ENCODE measurements around the gene SH2D3A.

SH2D3A gene

GRCh38 chr19:6767357-6768235 is at the start of gene SH2D3A:
Gene SH2D3A (minus strand): TSS chr19:6767435. CDS start chr19:6763748, 3,687 bp downstream.
- TF ChIP-seq CTCF (IDR thresholded peaks at IDR 0.05; ENCODE audit: control insufficient read depth, insufficient read depth, low read depth, low read length, missing control alignments): no peak
- no peak within 1 kb of the TSS for H3K4me3 ChIP-seq (ENCODE audit: control insufficient read depth, low read depth, low read length)
- no peak for DNase-seq (ENCODE audit: low read depth)

GRCh38 chr19:6813659-6814058 is 46.4 kb upstream of the SH2D3A start:
- no peak for TF ChIP-seq CTCF (IDR thresholded peaks at IDR 0.05; ENCODE audit: control insufficient read depth, insufficient read depth, low read depth, low read length, missing control alignments)
- DNase-seq (ENCODE audit: low read depth): no peak
- H3K4me3 ChIP-seq (ENCODE audit: control insufficient read depth, low read depth, low read length): no peak overlapping the region

- no peak overlapping the region for H3K4me3 ChIP-seq (ENCODE audit: control insufficient read depth, low read depth, low read length)
- DNase-seq (ENCODE audit: low read depth): no peak
- TF ChIP-seq CTCF (IDR thresholded peaks at IDR 0.05; ENCODE audit: control insufficient read depth, insufficient read depth, low read depth, low read length, missing control alignments): no peak
These were observed 45.4 kb upstream of the SH2D3A start for GRCh38 chr19:6812612-6813011.

GRCh38 chr19:6811906-6812305 is 44.7 kb upstream of the SH2D3A start:
- peak; percentile 27 for DNase-seq (ENCODE audit: low read depth)
- no peak overlapping the region for H3K4me3 ChIP-seq (ENCODE audit: control insufficient read depth, low read depth, low read length)

GRCh38 chr19:6811378-6811777 is 44.1 kb upstream of the SH2D3A start:
- no peak for TF ChIP-seq CTCF (IDR thresholded peaks at IDR 0.05; ENCODE audit: control insufficient read depth, insufficient read depth, low read depth, low read length, missing control alignments)
- no peak for DNase-seq (ENCODE audit: low read depth)
- H3K4me3 ChIP-seq (ENCODE audit: control insufficient read depth, low read depth, low read length): no peak overlapping the region

More at GRCh38 chr19:6811906-6812305, 44.7 kb upstream of the SH2D3A start:
- no peak for TF ChIP-seq CTCF (IDR thresholded peaks at IDR 0.05; ENCODE audit: control insufficient read depth, insufficient read depth, low read depth, low read length, missing control alignments)

GRCh38 chr19:6809262-6809661 is 42.0 kb upstream of the SH2D3A start:
- DNase-seq (ENCODE audit: low read depth): no peak
- H3K4me3 ChIP-seq (ENCODE audit: control insufficient read depth, low read depth, low read length): no peak overlapping the region
- no peak for TF ChIP-seq CTCF (IDR thresholded peaks at IDR 0.05; ENCODE audit: control insufficient read depth, insufficient read depth, low read depth, low read length, missing control alignments)
